H1 (cell line): ENCODE data around the gene HECTD4. TPM values are rescaled to one million over a fixed set of nuclear protein-coding genes. Genes with fewer than 3 reads are reported as not detected.
A peak's percentile ranks its signal among the peaks of the same experiment; 100 is the strongest.

Experiments used
- CTCF ChIA-PET: fragments of 300-600 bp; sonication (Branson Sonifier 250); formaldehyde crosslinking; loops from one replicate; lab custom pipeline; 2021; ENCODE audit not compliant: partially characterized antibody; lab: Charles Lee
- POLR2A ChIA-PET: fragments of 300-600 bp; sonication (Branson Sonifier 250); formaldehyde crosslinking; loops from one replicate; lab custom pipeline; 2021; ENCODE audit warnings: inconsistent platforms; ENCODE audit not compliant: partially characterized antibody; lab: Charles Lee
- DNase-seq, 2 experiments: peaks; one replicate each; pipeline versions ENCODE4 v3.0.0 to v3.0.0-alpha.2; 2010 to 2022; ENCODE audit warnings: low spot score in 2 of 2, low read depth in 1 of 2, mixed read lengths in 1 of 2
- FAIRE-seq: peaks from 2 replicates; lab custom pipeline; 2011; peaks lifted over from hg19 to GRCh38; lab: Jason Lieb, UNC
- H2AFZ ChIP-seq: 2 replicates; pipeline ENCODE4 v1.8.1; 2012; ENCODE audit warnings: low read length, inconsistent platforms
- H2AK5ac ChIP-seq: 2 replicates; pipeline ENCODE4 v1.6.1; 2013; ENCODE audit warnings: low read depth, low read length
- H2BK120ac ChIP-seq: replicated peaks from 2 replicates; pipeline ENCODE3; 2013; ENCODE audit warnings: low read depth, low read length, inconsistent platforms
- H2BK12ac ChIP-seq: 2 replicates; pipeline ENCODE4 v1.6.1; 2013; ENCODE audit warnings: low read depth, low read length
- H2BK15ac ChIP-seq: 2 replicates; pipeline ENCODE4 v1.6.1; 2013; ENCODE audit warnings: low read length
- H2BK20ac ChIP-seq: 2 replicates; pipeline ENCODE4 v1.6.1; 2013; ENCODE audit warnings: low read length
- H2BK5ac ChIP-seq: 2 replicates; pipeline ENCODE4 v1.6.1; 2013; ENCODE audit warnings: low read depth, low read length
- H3K14ac ChIP-seq: 2 replicates; pipeline ENCODE4 v1.6.1; 2013; ENCODE audit warnings: inconsistent platforms; ENCODE audit not compliant: insufficient read length
- H3K18ac ChIP-seq: 2 replicates; pipeline ENCODE4 v1.6.1; 2013; ENCODE audit warnings: low read length; ENCODE audit errors: extremely low read depth
- H3K23ac ChIP-seq: 2 replicates; pipeline ENCODE4 v1.6.1; 2013; ENCODE audit warnings: inconsistent platforms; ENCODE audit not compliant: insufficient read length
- H3K23me2 ChIP-seq: 2 replicates; pipeline ENCODE4 v1.6.1; 2013; ENCODE audit warnings: low read depth, low read length
- H3K27ac ChIP-seq: 2 replicates; pipeline ENCODE4 v1.6.1; 2011; ENCODE audit warnings: low read depth, low read length, inconsistent platforms
- H3K27me3 ChIP-seq, 4 experiments: replicated peaks in 1 of 4; 1 replicate in 1 of 4; 2 replicates in 3 of 4; pipeline versions ENCODE4 v1.6.1 to v1.8.1; 2011 to 2013; ENCODE audit warnings: low read length in 3 of 4, mild to moderate bottlenecking in 3 of 4, inconsistent platforms in 2 of 4, mixed read lengths in 2 of 4, moderate library complexity in 1 of 4; ENCODE audit not compliant: control insufficient read depth in 3 of 4, insufficient read depth in 3 of 4; ENCODE audit errors: extremely low read depth in 1 of 4
- H3K36me3 ChIP-seq, 4 experiments: 2 replicates each; pipeline versions ENCODE4 v1.6.1 to v1.8.1; 2011 to 2013; ENCODE audit warnings: mild to moderate bottlenecking in 4 of 4, low read length in 3 of 4, moderate library complexity in 2 of 4, control low read depth in 1 of 4, inconsistent platforms in 1 of 4; ENCODE audit not compliant: insufficient read depth in 4 of 4, control insufficient read depth in 2 of 4
- H3K4ac ChIP-seq: replicated peaks from 2 replicates; pipeline ENCODE3; 2013; ENCODE audit warnings: low read length, low read depth, mixed read lengths, inconsistent platforms; ENCODE audit not compliant: insufficient read length
- H3K4me1 ChIP-seq, 4 experiments: replicated peaks in 1 of 4; 1 replicate in 1 of 4; 2 replicates in 3 of 4; pipeline versions ENCODE4 v1.6.1 to v1.8.1; 2011 to 2013; ENCODE audit warnings: low read length in 3 of 4, inconsistent platforms in 2 of 4, mixed read lengths in 1 of 4; ENCODE audit not compliant: insufficient read depth in 4 of 4, control insufficient read depth in 3 of 4
- H3K4me2 ChIP-seq, 2 experiments: 2 replicates each; pipeline versions ENCODE4 v1.6.1 to v1.8.1; 2011 to 2013; ENCODE audit warnings: low read depth in 2 of 2, low read length in 2 of 2, control low read depth in 1 of 2, inconsistent platforms in 1 of 2, mild to moderate bottlenecking in 1 of 2; ENCODE audit not compliant: insufficient read depth in 1 of 2
- H3K4me3 ChIP-seq, 4 experiments: fragments of 200-600, 300-600 bp in 1 of 4; sonication (generic), shearing (Covaris generic), sonication (Bioruptor Twin) in 1 of 4; 2 replicates each; pipeline versions ENCODE4 v1.5.1 to v1.8.1; 2011 to 2016; ENCODE audit warnings: low read length in 4 of 4, low read depth in 3 of 4, control low read depth in 2 of 4, inconsistent platforms in 2 of 4, mild to moderate bottlenecking in 2 of 4, mixed read lengths in 1 of 4, moderate library complexity in 1 of 4; ENCODE audit not compliant: insufficient read depth in 2 of 4; ENCODE audit errors: extremely low read depth in 1 of 4
- H3K56ac ChIP-seq: replicated peaks from 2 replicates; pipeline ENCODE3; 2013; ENCODE audit warnings: low read depth, mild to moderate bottlenecking, mixed read lengths, low read length, inconsistent platforms; ENCODE audit not compliant: insufficient read length
- H3K79me1 ChIP-seq: 2 replicates; pipeline ENCODE4 v1.6.1; 2013; ENCODE audit warnings: low read depth, low read length, control low read depth
- H3K79me2 ChIP-seq, 2 experiments: 2 replicates each; pipeline versions ENCODE4 v1.6.1 to v1.8.1; 2012 to 2013; ENCODE audit warnings: low read length in 2 of 2, mild to moderate bottlenecking in 2 of 2, inconsistent platforms in 1 of 2; ENCODE audit not compliant: insufficient read depth in 2 of 2, control insufficient read depth in 1 of 2
- H3K9ac ChIP-seq, 4 experiments: replicated peaks in 1 of 4; 1 replicate in 1 of 4; 2 replicates in 3 of 4; pipeline versions ENCODE4 v1.6.1 to v1.8.1; 2011 to 2013; ENCODE audit warnings: low read depth in 3 of 4, low read length in 3 of 4, control low read depth in 2 of 4, mild to moderate bottlenecking in 2 of 4, moderate library complexity in 2 of 4, inconsistent platforms in 1 of 4; ENCODE audit errors: extremely low read depth in 1 of 4
- H3K9me3 ChIP-seq, 2 experiments: 2 replicates each; pipeline versions ENCODE4 v1.6.1 to v1.8.1; 2012 to 2013; ENCODE audit warnings: mild to moderate bottlenecking in 2 of 2, moderate library complexity in 2 of 2, control low read depth in 1 of 2, inconsistent platforms in 1 of 2, low read depth in 1 of 2, low read length in 1 of 2, mixed read lengths in 1 of 2; ENCODE audit not compliant: insufficient read depth in 2 of 2
- H4K20me1 ChIP-seq, 2 experiments: replicated peaks in 1 of 2; 2 replicates each; pipeline versions ENCODE3 to v1.8.1; 2011 to 2013; ENCODE audit warnings: inconsistent platforms in 2 of 2, low read length in 2 of 2, mild to moderate bottlenecking in 1 of 2; ENCODE audit not compliant: insufficient read depth in 2 of 2, control insufficient read depth in 1 of 2
- H4K5ac ChIP-seq: 2 replicates; pipeline ENCODE4 v1.6.1; 2013; ENCODE audit warnings: low read length, low read depth, mixed read lengths, inconsistent platforms; ENCODE audit not compliant: insufficient read length
- H4K8ac ChIP-seq: 2 replicates; pipeline ENCODE4 v1.8.0; 2013; ENCODE audit warnings: mild to moderate bottlenecking, moderate library complexity, low read length, inconsistent platforms; ENCODE audit not compliant: insufficient read depth; ENCODE audit errors: extremely low read depth
- H4K91ac ChIP-seq: replicated peaks from 2 replicates; pipeline ENCODE3; 2013; ENCODE audit warnings: low read length, mixed read lengths, inconsistent platforms; ENCODE audit not compliant: insufficient read length
- CREB1 ChIP-seq: IDR thresholded peaks from 2 replicates; pipeline ENCODE4 v1.6.1; 2012; ENCODE audit warnings: inconsistent platforms
- FOSL1 ChIP-seq: IDR thresholded peaks from 2 replicates; pipeline ENCODE4 v1.6.1; 2011; ENCODE audit warnings: mild to moderate bottlenecking, low read depth, low read length, moderate library complexity; ENCODE audit not compliant: insufficient read depth
- RNF2 ChIP-seq: fragments of 200-900, 300-1000 bp; sonication (generic); IDR thresholded peaks from 2 replicates; pipeline ENCODE4 v1.7.1; 2016; ENCODE audit warnings: borderline replicate concordance, low read depth, mild to moderate bottlenecking, antibody characterized with exemption, low read length; ENCODE audit not compliant: poor library complexity, severe bottlenecking; ENCODE audit errors: missing control alignments
- SAP30 ChIP-seq: fragments of 300-600 bp; sonication (generic); IDR thresholded peaks from 2 replicates; pipeline ENCODE4 v1.7.1; 2012; ENCODE audit warnings: low read length, moderate library complexity, mild to moderate bottlenecking, inconsistent platforms; ENCODE audit not compliant: insufficient read depth, insufficient replicate concordance
- SP2 ChIP-seq: IDR thresholded peaks from 2 replicates; pipeline ENCODE4 v1.6.1; 2012; ENCODE audit warnings: mild to moderate bottlenecking, low read length, inconsistent platforms
- WGBS, 2 experiments: shearing (Covaris generic) in 1 of 2; methylation state at CpG; one replicate each; pipeline versions ENCODE4 v1.1.6 to v1.1.7; 2013 to 2015; ENCODE audit warnings: low lambda C conversion rate in 2 of 2, mixed read lengths in 2 of 2, inconsistent platforms in 1 of 2, low coverage in 1 of 2, missing lambda C conversion rate in 1 of 2; ENCODE audit not compliant: insufficient replicate concordance in 2 of 2, insufficient coverage in 1 of 2, insufficient read length in 1 of 2; ENCODE audit errors: extremely low coverage in 1 of 2, missing lambda C conversion rate in 1 of 2; 5-methylcytosine and 5-hydroxymethylcytosine counted together
- polyA plus RNA-seq, 7 experiments: library from polyadenylated mRNA; depleted of rRNA in 3 of 7; stranded (reverse) in 5 of 7; unstranded in 2 of 7; fragments of >200 nt in 5 of 7; fragments of 200-250 nt in 2 of 7; gene quantifications; 1 replicate in 5 of 7; 2 replicates in 1 of 7; 4 replicates in 1 of 7; pipeline versions ENCODE4 v1.2.1 to v1.2.3, GENCODE V29; 2011 to 2013; ENCODE audit warnings: missing spikeins in 2 of 7, mixed read lengths in 2 of 7
- total RNA-seq: library from RNA; stranded (reverse); fragmentation: NEBNext Ultra II Directional; extraction: Animal tissue kit (Norgen Biotek cat#: 25700); gene quantifications from 2 replicates; pipeline ENCODE4 v1.2.1, GENCODE V29; 2021

HECTD4 gene
- total and polyA plus RNA-seq, 2 of the 8 experiments (the other 6 are each of a cell fraction or from before 2014, with no cell fraction given) = 6.5 to 33.7 TPM

DNA sequence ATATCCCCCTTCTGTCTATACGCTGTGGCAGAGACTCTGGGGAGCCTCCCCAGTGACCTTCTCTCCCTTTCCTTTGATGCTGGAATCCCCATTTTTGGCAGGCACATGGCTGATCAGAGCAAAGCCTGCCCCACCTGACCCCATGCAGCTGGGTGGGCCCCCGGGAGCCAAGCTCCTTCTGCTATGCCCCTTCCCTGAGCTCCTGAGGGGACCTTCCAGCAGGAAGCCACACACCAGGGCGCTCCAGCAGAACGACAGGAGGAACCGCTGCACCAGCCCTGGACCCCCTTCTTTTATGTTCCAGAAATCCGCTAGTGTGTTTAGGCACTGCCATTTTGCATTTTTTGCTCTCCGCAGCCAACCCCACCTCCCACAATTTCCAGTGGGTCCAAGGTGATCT lies 212.3 kb downstream of the HECTD4 start:
- Histone ChIP-seq H2BK15ac (no peak overlapping the region), H3K79me2 (no peaks in the 10 kb centered on the region), H4K91ac (no peak overlapping the region), H3K23ac (no peak overlapping the region), H3K56ac (no peak overlapping the region), H2BK120ac (no peak overlapping the region), H3K9me3 (no peaks in the 10 kb centered on the region), H3K4ac (no peak overlapping the region), H3K27ac (no peak overlapping the region), H3K79me1 (no peaks in the 10 kb centered on the region; the same call in 1 of the 2 replicates), H2BK5ac (0 out of 2 replicates have a peak overlapping the region, but pooled peaks have one; percentile 60), H2BK20ac (no peak overlapping the region), H4K20me1 (no peaks in the 10 kb centered on the region), H3K18ac (no peak overlapping the region; the same call in 1 of the 2 replicates), H3K4me2 (no peak overlapping the region), H3K36me3 (peaks cover 0 to under 1% (median 0%) of the 10 kb centered on the region in 4 experiments; a peak in 3 of 8 replicates), H3K23me2 (no peaks in the 10 kb centered on the region), H3K27me3 (no peaks in the 10 kb centered on the region), H4K5ac (no peak overlapping the region), H2AFZ (no peak overlapping the region), H3K4me3 (no peak overlapping the region), H2AK5ac (no peak overlapping the region), H3K4me1 (no peaks in the 10 kb centered on the region; a peak in 1 of 7 replicates), H2BK12ac (no peak overlapping the region), H4K8ac (no peak overlapping the region; the same call in 1 of the 2 replicates), H3K9ac (no peak overlapping the region), H3K14ac (no peak overlapping the region)
- no peak for DNase-seq
- no peak for FAIRE-seq
- WGBS, 2 experiments = 93% methylated on average over 7 of the region's 7 CpGs; no CpG with 5 or more reads in 1 of the 2 experiments
- TF ChIP-seq FOSL1 (no peak), SAP30 (no peak), RNF2 (no peak), CREB1 (no peak), SP2 (no peak)
- CTCF ChIA-PET = interaction anchor here (1.1 to 1.4 kb wide), 2 partner anchors 9 to 35 kb away, joined by 3 to 5 read pairs; no protein-coding TSS in a partner anchor
- POLR2A ChIA-PET = interaction anchor here (1.7 kb wide), 1 partner anchor 236 kb away, joined by 5 read pairs; no protein-coding TSS in a partner anchor
